ENCODE measurements around the gene KLHL3.

The KLHL3 gene

GRCh38 chr5:137575211-137575610 lies 160.7 kb downstream of the KLHL3 start:
- WGBS (ENCODE audit: insufficient coverage), result 100% methylated on average over 1 of the region's 3 CpGs
- H3K27ac ChIP-seq (ENCODE audit: insufficient read depth in 1 of 2, low read depth in 1 of 2, low read length in 2 of 2, poor library complexity in 1 of 2, severe bottlenecking in 2 of 2), result no peak overlapping the region
- H3K4me1 ChIP-seq (ENCODE audit: control extremely low read depth in 1 of 4, control insufficient read depth in 4 of 4, insufficient read depth in 4 of 4, low read length in 3 of 4), result peaks cover 0 to 10% (median 7%) of the 10 kb centered on the region in 4 experiments
- DNase-seq, result no peak
- H3K36me3 ChIP-seq (ENCODE audit: control insufficient read depth in 4 of 4, insufficient read depth in 4 of 4, low read length in 3 of 4), result no peaks in the 10 kb centered on the region
- ChIA-PET CTCF (no interaction called here), POLR2A (no interaction called here)
- H3K9me3 ChIP-seq (ENCODE audit: control extremely low read depth in 1 of 5, control insufficient read depth in 4 of 5, insufficient read depth in 2 of 5, low read depth in 1 of 5, low read length in 4 of 5), result no peaks in the 10 kb centered on the region
- H3K4me3 ChIP-seq (ENCODE audit: control insufficient read depth in 1 of 7, extremely low read depth in 1 of 7, insufficient read depth in 4 of 7, low read depth in 2 of 7, low read length in 6 of 7), result no peak overlapping the region
- no peaks in the 10 kb centered on the region for H3K27me3 ChIP-seq (replicated peaks in 2 of 5; ENCODE audit: control insufficient read depth in 4 of 5, insufficient read depth in 5 of 5, low read length in 4 of 5)

DNA sequence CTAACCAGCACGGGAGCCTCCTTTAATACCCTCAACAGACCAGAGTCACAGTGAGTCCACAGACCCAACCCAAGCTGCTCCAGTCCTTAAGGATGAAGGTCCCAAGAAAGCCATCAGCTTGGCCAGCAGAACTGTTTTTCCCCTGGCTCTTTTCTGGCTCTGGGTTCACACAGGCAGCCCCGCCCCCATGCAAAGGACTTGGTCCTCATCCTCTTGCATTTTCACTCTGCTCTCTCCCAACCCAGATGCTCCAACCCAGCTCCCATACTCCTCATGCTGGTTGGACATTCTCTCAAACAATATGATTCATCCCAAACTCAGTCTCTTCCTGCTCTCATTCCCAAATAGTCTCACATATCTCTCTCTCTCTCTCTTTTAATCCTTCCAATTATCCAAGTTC lies 162.5 kb downstream of the KLHL3 start:
- no peak for DNase-seq
- ChIA-PET POLR2A (no interaction called here), CTCF (no interaction called here)
- Histone ChIP-seq H3K27ac (ENCODE audit: insufficient read depth in 1 of 2, low read depth in 1 of 2, low read length in 2 of 2, poor library complexity in 1 of 2, severe bottlenecking in 2 of 2) (no peak overlapping the region), H3K36me3 (ENCODE audit: control insufficient read depth in 4 of 4, insufficient read depth in 4 of 4, low read length in 3 of 4) (no peaks in the 10 kb centered on the region), H3K4me3 (ENCODE audit: control insufficient read depth in 1 of 7, extremely low read depth in 1 of 7, insufficient read depth in 4 of 7, low read depth in 2 of 7, low read length in 6 of 7) (no peak overlapping the region), H3K27me3 (replicated peaks in 2 of 5; ENCODE audit: control insufficient read depth in 4 of 5, insufficient read depth in 5 of 5, low read length in 4 of 5) (peaks cover 0 to 2% (median 0%) of the 10 kb centered on the region in 5 experiments), H3K4me1 (ENCODE audit: control extremely low read depth in 1 of 4, control insufficient read depth in 4 of 4, insufficient read depth in 4 of 4, low read length in 3 of 4) (peaks cover 0 to 8% (median 6%) of the 10 kb centered on the region in 4 experiments), H3K9me3 (ENCODE audit: control extremely low read depth in 1 of 5, control insufficient read depth in 4 of 5, insufficient read depth in 2 of 5, low read depth in 1 of 5, low read length in 4 of 5) (no peaks in the 10 kb centered on the region)
- WGBS (ENCODE audit: insufficient coverage), result 100% methylated on average over 2 of the region's 2 CpGs

GRCh38 chr5:137572042-137572695 lies 163.7 kb downstream of the KLHL3 start:
- Histone ChIP-seq H3K4me1 (ENCODE audit: control extremely low read depth in 1 of 4, control insufficient read depth in 4 of 4, insufficient read depth in 4 of 4, low read length in 3 of 4) (peaks cover 0 to 8% (median 6%) of the 10 kb centered on the region in 4 experiments), H3K4me3 (ENCODE audit: control insufficient read depth in 1 of 7, extremely low read depth in 1 of 7, insufficient read depth in 4 of 7, low read depth in 2 of 7, low read length in 6 of 7) (no peak overlapping the region), H3K36me3 (ENCODE audit: control insufficient read depth in 4 of 4, insufficient read depth in 4 of 4, low read length in 3 of 4) (no peaks in the 10 kb centered on the region), H3K27ac (ENCODE audit: insufficient read depth in 1 of 2, low read depth in 1 of 2, low read length in 2 of 2, poor library complexity in 1 of 2, severe bottlenecking in 2 of 2) (no peak overlapping the region), H3K9me3 (ENCODE audit: control extremely low read depth in 1 of 5, control insufficient read depth in 4 of 5, insufficient read depth in 2 of 5, low read depth in 1 of 5, low read length in 4 of 5) (no peaks in the 10 kb centered on the region), H3K27me3 (replicated peaks in 2 of 5; ENCODE audit: control insufficient read depth in 4 of 5, insufficient read depth in 5 of 5, low read length in 4 of 5) (peaks cover 0 to 2% (median 0%) of the 10 kb centered on the region in 5 experiments)
- 93% methylated on average over 3 of the region's 5 CpGs for WGBS (ENCODE audit: insufficient coverage)
- DNase-seq, result no peak
- ChIA-PET POLR2A (no interaction called here), CTCF (no interaction called here)

GRCh38 chr5:137570070-137570469 lies 165.8 kb downstream of the KLHL3 start:
- ChIA-PET CTCF (interaction anchor here (1.6 kb wide), 1 partner anchor 9 kb away, joined by 6 read pairs; no protein-coding TSS in a partner anchor), POLR2A (no interaction called here)
- Histone ChIP-seq H3K4me3 (ENCODE audit: control insufficient read depth in 1 of 7, extremely low read depth in 1 of 7, insufficient read depth in 4 of 7, low read depth in 2 of 7, low read length in 6 of 7) (no peak overlapping the region), H3K36me3 (ENCODE audit: control insufficient read depth in 4 of 4, insufficient read depth in 4 of 4, low read length in 3 of 4) (no peaks in the 10 kb centered on the region), H3K4me1 (ENCODE audit: control extremely low read depth in 1 of 4, control insufficient read depth in 4 of 4, insufficient read depth in 4 of 4, low read length in 3 of 4) (peaks cover 3 to 15% (median 6%) of the 10 kb centered on the region in 4 experiments), H3K9me3 (ENCODE audit: control extremely low read depth in 1 of 5, control insufficient read depth in 4 of 5, insufficient read depth in 2 of 5, low read depth in 1 of 5, low read length in 4 of 5) (no peaks in the 10 kb centered on the region), H3K27me3 (replicated peaks in 2 of 5; ENCODE audit: control insufficient read depth in 4 of 5, insufficient read depth in 5 of 5, low read length in 4 of 5) (peaks cover 0 to 2% (median 0%) of the 10 kb centered on the region in 5 experiments), H3K27ac (ENCODE audit: insufficient read depth in 1 of 2, low read depth in 1 of 2, low read length in 2 of 2, poor library complexity in 1 of 2, severe bottlenecking in 2 of 2) (no peak overlapping the region)
- no peak for DNase-seq
- 98% methylated on average over 5 of the region's 6 CpGs for WGBS (ENCODE audit: insufficient coverage)

Measured in common myeloid progenitor, CD34-positive (primary cell).